SK-N-SH (cell line): ENCODE measurements around the gene EPHB4. TPM values are rescaled to one million over a fixed set of nuclear protein-coding genes. Genes with fewer than 3 reads are reported as not detected.

Experiments
- CTCF ChIA-PET: fragments of 300-600, 350-600 bp; formaldehyde crosslinking; extraction: SDS; loops from one replicate; lab custom pipeline; 2021; lab: Yijun Ruan, JAX
- POLR2A ChIA-PET: fragments of 350-600 bp; sonication (Branson Sonifier 250); formaldehyde crosslinking; extraction: SDS; loops from one replicate; lab custom pipeline; 2020; ENCODE audit warnings: antibody characterized with exemption, inconsistent platforms; lab: Yijun Ruan, JAX
- DNase-seq: peaks from one replicate; pipeline ENCODE4 v3.0.0; 2012
- H2AFZ ChIP-seq: fragments of 200-600 bp; sonication (generic); 2 replicates; pipeline ENCODE4 v1.8.1; 2016; ENCODE audit warnings: antibody characterized with exemption, mild to moderate bottlenecking, low read depth
- H3F3A ChIP-seq: fragments of 200-600 bp; sonication (generic); replicated peaks from 2 replicates; pipeline ENCODE3; 2016; ENCODE audit warnings: antibody characterized with exemption, mild to moderate bottlenecking; ENCODE audit not compliant: insufficient read depth
- H3K27ac ChIP-seq, 2 experiments: fragments of 200-500 bp in 1 of 2; fragments of 200-600 bp in 1 of 2; sonication (Bioruptor generic) in 1 of 2; sonication (generic), shearing (Covaris generic) in 1 of 2; 2 replicates each; pipeline versions ENCODE4 v1.5.1 to v1.6.1; 2014 to 2016; ENCODE audit warnings: low read depth in 2 of 2, inconsistent platforms in 1 of 2, low read length in 1 of 2, mild to moderate bottlenecking in 1 of 2, mixed read lengths in 1 of 2
- H3K27me3 ChIP-seq: fragments of 200-600 bp; sonication (generic), shearing (Covaris generic); 2 replicates; pipeline ENCODE4 v1.6.1; 2016; ENCODE audit warnings: mixed run types; ENCODE audit not compliant: insufficient read depth
- H3K36me3 ChIP-seq, 2 experiments: fragments of 200-500 bp in 1 of 2; fragments of 200-600 bp in 1 of 2; sonication (Bioruptor generic) in 1 of 2; sonication (generic) in 1 of 2; replicated peaks in 1 of 2; 2 replicates each; pipeline versions ENCODE3 to v1.5.1; 2014 to 2016; ENCODE audit warnings: low read length in 1 of 2, mild to moderate bottlenecking in 1 of 2; ENCODE audit not compliant: insufficient read depth in 2 of 2, control insufficient read depth in 1 of 2
- H3K4me1 ChIP-seq, 2 experiments: fragments of 200-500 bp in 1 of 2; fragments of 200-600 bp in 1 of 2; sonication (Bioruptor generic) in 1 of 2; sonication (generic), shearing (Covaris generic) in 1 of 2; 2 replicates each; pipeline versions ENCODE4 v1.5.1 to v1.6.1; 2014 to 2016; ENCODE audit warnings: low read depth in 1 of 2, low read length in 1 of 2, mixed run types in 1 of 2; ENCODE audit not compliant: insufficient read depth in 2 of 2, control insufficient read depth in 1 of 2
- H3K4me2 ChIP-seq: fragments of 200-600 bp; sonication (generic), shearing (Covaris generic); 2 replicates; pipeline ENCODE4 v1.6.1; 2017; ENCODE audit warnings: mixed run types
- H3K4me3 ChIP-seq, 2 experiments: fragments of 200-500 bp in 1 of 2; fragments of 200-600 bp in 1 of 2; sonication (Bioruptor generic) in 1 of 2; sonication (generic), shearing (Covaris generic) in 1 of 2; 2 replicates each; pipeline versions ENCODE4 v1.5.1 to v1.8.1; 2014 to 2016; ENCODE audit warnings: low read depth in 2 of 2, inconsistent platforms in 1 of 2, low read length in 1 of 2, mild to moderate bottlenecking in 1 of 2, mixed read lengths in 1 of 2, moderate library complexity in 1 of 2
- H3K79me2 ChIP-seq: fragments of 200-600 bp; sonication (generic); 2 replicates; pipeline ENCODE4 v1.8.1; 2017; ENCODE audit warnings: mild to moderate bottlenecking; ENCODE audit not compliant: insufficient read depth
- H3K9ac ChIP-seq: fragments of 200-600 bp; sonication (generic); 2 replicates; pipeline ENCODE4 v1.6.1; 2017; ENCODE audit warnings: mixed run types
- H3K9me2 ChIP-seq: fragments of 200-600 bp; sonication (generic); 2 replicates; pipeline ENCODE4 v1.6.1; 2017; ENCODE audit warnings: mixed run types
- H3K9me3 ChIP-seq: fragments of 200-600 bp; sonication (generic); 2 replicates; pipeline ENCODE4 v1.6.1; 2017; ENCODE audit warnings: mixed run types, mild to moderate bottlenecking, moderate library complexity
- H4K20me1 ChIP-seq: fragments of 200-600 bp; sonication (generic); 2 replicates; pipeline ENCODE4 v1.6.1; 2017; ENCODE audit warnings: mild to moderate bottlenecking, mixed run types; ENCODE audit not compliant: insufficient read depth
- ELF1 ChIP-seq: IDR thresholded peaks from 2 replicates; pipeline ENCODE4 v1.4.0; 2012
- FOSL2 ChIP-seq: IDR thresholded peaks from 2 replicates; pipeline ENCODE4 v1.4.0; 2012; ENCODE audit warnings: low read depth, mild to moderate bottlenecking, moderate library complexity, borderline replicate concordance
- FOXJ3 ChIP-seq: sonication (generic); formaldehyde crosslinking; IDR thresholded peaks from 2 replicates; pipeline ENCODE4 v1.5.1; 2020; ENCODE audit warnings: mild to moderate bottlenecking, missing genetic modification reagents
- GABPA ChIP-seq: IDR thresholded peaks from 2 replicates; pipeline ENCODE4 v1.4.0; 2012; ENCODE audit warnings: low read depth, mild to moderate bottlenecking
- IRF3 ChIP-seq: fragments of 150-350 bp; IDR thresholded peaks from 2 replicates; pipeline ENCODE4 v1.6.1; 2016; ENCODE audit warnings: mild to moderate bottlenecking, low read depth, low read length
- JUND ChIP-seq: IDR thresholded peaks from 2 replicates; pipeline ENCODE4 v1.4.0; 2012
- MXI1 ChIP-seq: IDR thresholded peaks from 2 replicates; pipeline ENCODE4 v1.6.1; 2012; ENCODE audit warnings: mild to moderate bottlenecking, low read depth, low read length, improper control_type of control experiment
- RCOR1 ChIP-seq: fragments of 150-350 bp; IDR thresholded peaks from 2 replicates; pipeline ENCODE4 v1.6.1; 2017; ENCODE audit warnings: antibody characterized with exemption, low read length
- SMC3 ChIP-seq: IDR thresholded peaks from 2 replicates; pipeline ENCODE4 v1.6.1; 2012; ENCODE audit warnings: low read depth, low read length, improper control_type of control experiment
- TAF1 ChIP-seq: IDR thresholded peaks from 2 replicates; pipeline ENCODE4 v1.6.1; 2012; ENCODE audit warnings: low read depth, mild to moderate bottlenecking, low read length, moderate library complexity, borderline replicate concordance
- TEAD4 ChIP-seq: IDR thresholded peaks from 2 replicates; pipeline ENCODE4 v1.4.0; 2012; ENCODE audit warnings: mild to moderate bottlenecking, borderline replicate concordance; ENCODE audit not compliant: insufficient read depth
- WGBS: methylation state at CpG from one replicate; pipeline ENCODE4 v1.1.6; 2017; ENCODE audit warnings: low lambda C conversion rate; 5-methylcytosine and 5-hydroxymethylcytosine counted together
- polyA plus RNA-seq, 3 experiments: library from polyadenylated mRNA; depleted of rRNA; stranded (reverse); fragments of >200 nt; gene quantifications; 2 replicates each; pipeline ENCODE4 v1.2.3, GENCODE V29; 2012
- TF ChIP-seq, protein P1 (sequence below): IDR thresholded peaks from 2 replicates; pipeline ENCODE4 v1.4.0; 2012; ENCODE audit warnings: low read depth, borderline replicate concordance
- TF ChIP-seq, protein P2 (sequence below): IDR thresholded peaks from 2 replicates; pipeline ENCODE4; 2012
- TF ChIP-seq, protein P3 (sequence below): fragments of 200-600 bp; sonication (generic); IDR thresholded peaks from 2 replicates; pipeline ENCODE4 v1.6.1; 2017; ENCODE audit warnings: antibody characterized with exemption, mild to moderate bottlenecking, moderate library complexity
- TF ChIP-seq, protein P4 (sequence below): fragments of 150-350 bp; IDR thresholded peaks from 2 replicates; pipeline ENCODE4 v1.6.1; 2017; ENCODE audit warnings: antibody characterized with exemption, low read length, low read depth, borderline replicate concordance

The EPHB4 gene
- polyA plus RNA-seq, 1 of the 3 experiments (the other 2 are of a cell fraction), result 64.4 TPM

DNA sequence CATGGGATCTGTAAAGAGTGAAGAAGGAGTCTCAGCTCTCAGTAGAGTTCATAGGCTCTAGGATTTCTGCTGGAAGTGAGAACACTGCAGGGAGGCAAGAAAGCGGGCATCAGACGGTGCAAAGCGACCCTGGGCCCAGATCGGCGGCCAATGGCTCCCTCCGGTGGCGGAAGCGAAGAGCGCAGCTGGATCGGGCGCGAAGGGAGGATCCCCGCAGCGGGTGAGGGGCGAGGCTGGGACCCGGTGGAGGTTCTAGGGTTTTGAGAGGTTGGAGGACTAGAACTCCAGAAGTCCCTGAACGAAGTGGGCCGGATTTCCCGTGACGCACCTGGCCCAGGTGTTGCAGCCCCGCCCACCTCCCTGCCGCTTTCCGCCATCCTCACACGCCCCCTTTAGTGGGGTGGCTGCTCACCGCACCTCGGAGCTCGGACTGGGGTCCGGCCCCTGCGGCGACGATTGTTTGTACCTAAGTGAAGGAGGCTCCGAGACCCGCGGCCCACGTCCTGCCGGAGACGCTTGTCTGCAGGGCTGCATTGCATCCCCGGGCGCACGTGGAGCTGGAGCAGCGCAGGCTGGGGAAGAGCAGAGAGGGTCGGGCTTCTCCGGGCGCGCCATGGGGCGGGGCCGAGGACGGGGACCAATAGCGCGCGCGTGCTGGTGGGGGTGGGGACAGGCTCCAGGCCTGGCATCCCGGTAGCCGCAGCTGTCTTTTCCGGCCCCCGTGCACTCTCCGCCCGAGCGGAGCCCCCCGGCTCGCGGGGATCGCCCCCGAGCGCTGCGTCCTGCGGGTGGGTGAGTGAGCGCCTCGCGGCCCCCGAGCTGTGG is 24.9 kb upstream of the EPHB4 start, which contains the start of gene SLC12A9 (continued):
- TF ChIP-seq, protein P1, sequence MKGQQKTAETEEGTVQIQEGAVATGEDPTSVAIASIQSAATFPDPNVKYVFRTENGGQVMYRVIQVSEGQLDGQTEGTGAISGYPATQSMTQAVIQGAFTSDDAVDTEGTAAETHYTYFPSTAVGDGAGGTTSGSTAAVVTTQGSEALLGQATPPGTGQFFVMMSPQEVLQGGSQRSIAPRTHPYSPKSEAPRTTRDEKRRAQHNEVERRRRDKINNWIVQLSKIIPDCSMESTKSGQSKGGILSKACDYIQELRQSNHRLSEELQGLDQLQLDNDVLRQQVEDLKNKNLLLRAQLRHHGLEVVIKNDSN, result peak; percentile 48; the same call in 1 of the 2 replicates
- TF ChIP-seq IRF3 (no peak), TAF1 (peak; percentile 52; the same call in 1 of the 2 replicates), FOXJ3 (no peak), MXI1 (peak; percentile 100)

DNA sequence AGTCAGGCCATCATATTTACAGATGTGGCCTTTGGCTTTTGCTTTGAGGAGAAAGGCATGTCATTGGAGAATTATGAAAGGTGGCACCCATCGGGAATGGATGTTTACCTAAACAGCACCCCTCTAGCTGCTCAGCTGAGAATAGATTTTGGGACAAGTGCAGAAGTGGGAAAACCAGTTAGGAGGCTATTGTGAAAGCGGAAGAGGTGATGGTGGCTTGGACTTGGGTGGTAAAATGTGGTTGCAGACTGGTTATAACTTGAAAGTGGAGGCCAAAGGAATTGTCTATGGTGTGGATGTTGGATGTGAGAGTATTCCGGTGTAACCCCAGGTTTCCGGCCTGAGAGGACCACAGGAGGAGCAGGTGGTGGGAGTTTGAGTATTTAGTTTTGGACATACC is 20.0 kb upstream of the EPHB4 start:
- Histone ChIP-seq H2AFZ (no peak overlapping the region), H3K27ac (no peak overlapping the region), H3K4me1 (peaks cover 0 to 2% of the 10 kb centered on the region in 2 experiments; a peak in 1 of 4 replicates), H3K79me2 (no peaks in the 10 kb centered on the region), H3K9me3 (no peaks in the 10 kb centered on the region), H3K27me3 (no peaks in the 10 kb centered on the region), H3K9ac (no peak overlapping the region), H3K4me2 (no peak overlapping the region), H4K20me1 (no peaks in the 10 kb centered on the region), H3K4me3 (no peak overlapping the region), H3K36me3 (no peaks in the 10 kb centered on the region), H3F3A (no peaks in the 10 kb centered on the region), H3K9me2 (no peaks in the 10 kb centered on the region)
- WGBS, result 93% methylated on average over 4 of the region's 4 CpGs
- ChIA-PET CTCF (interaction anchor here (1.8 to 19.3 kb wide), 4 partner anchors 15 to 288 kb away, joined by 3 to 398 read pairs (median 6); no protein-coding TSS in a partner anchor), POLR2A (no interaction called here)
- TF ChIP-seq, protein P2, sequence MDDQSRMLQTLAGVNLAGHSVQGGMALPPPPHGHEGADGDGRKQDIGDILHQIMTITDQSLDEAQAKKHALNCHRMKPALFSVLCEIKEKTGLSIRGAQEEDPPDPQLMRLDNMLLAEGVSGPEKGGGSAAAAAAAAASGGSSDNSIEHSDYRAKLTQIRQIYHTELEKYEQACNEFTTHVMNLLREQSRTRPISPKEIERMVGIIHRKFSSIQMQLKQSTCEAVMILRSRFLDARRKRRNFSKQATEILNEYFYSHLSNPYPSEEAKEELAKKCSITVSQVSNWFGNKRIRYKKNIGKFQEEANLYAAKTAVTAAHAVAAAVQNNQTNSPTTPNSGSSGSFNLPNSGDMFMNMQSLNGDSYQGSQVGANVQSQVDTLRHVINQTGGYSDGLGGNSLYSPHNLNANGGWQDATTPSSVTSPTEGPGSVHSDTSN, result no peak
- TF ChIP-seq GABPA (no peak), TAF1 (no peak)
- no peak for DNase-seq

- ChIA-PET POLR2A (no interaction called here), CTCF (no interaction called here)
- WGBS, result 89% methylated on average over 8 of the region's 8 CpGs
- no peaks in the 10 kb centered on the region for H3K27me3 ChIP-seq
- no peak for DNase-seq
- no peaks in the 10 kb centered on the region for H3F3A ChIP-seq
- no peaks in the 10 kb centered on the region for H3K9me3 ChIP-seq
- no peaks in the 10 kb centered on the region for H3K4me1 ChIP-seq
- H3K9ac ChIP-seq, result no peak overlapping the region
- H3K4me2 ChIP-seq, result no peak overlapping the region
- no peak overlapping the region for H2AFZ ChIP-seq
- H3K79me2 ChIP-seq, result no peaks in the 10 kb centered on the region
- H3K36me3 ChIP-seq, result no peaks in the 10 kb centered on the region
- no peak overlapping the region for H3K27ac ChIP-seq
- H3K9me2 ChIP-seq, result no peaks in the 10 kb centered on the region
- no peaks in the 10 kb centered on the region for H4K20me1 ChIP-seq
- H3K4me3 ChIP-seq, result no peak overlapping the region
- TF ChIP-seq ELF1, result no peak
- TF ChIP-seq SMC3, result no peak
- TF ChIP-seq RCOR1, result no peak
- TF ChIP-seq, protein P3, sequence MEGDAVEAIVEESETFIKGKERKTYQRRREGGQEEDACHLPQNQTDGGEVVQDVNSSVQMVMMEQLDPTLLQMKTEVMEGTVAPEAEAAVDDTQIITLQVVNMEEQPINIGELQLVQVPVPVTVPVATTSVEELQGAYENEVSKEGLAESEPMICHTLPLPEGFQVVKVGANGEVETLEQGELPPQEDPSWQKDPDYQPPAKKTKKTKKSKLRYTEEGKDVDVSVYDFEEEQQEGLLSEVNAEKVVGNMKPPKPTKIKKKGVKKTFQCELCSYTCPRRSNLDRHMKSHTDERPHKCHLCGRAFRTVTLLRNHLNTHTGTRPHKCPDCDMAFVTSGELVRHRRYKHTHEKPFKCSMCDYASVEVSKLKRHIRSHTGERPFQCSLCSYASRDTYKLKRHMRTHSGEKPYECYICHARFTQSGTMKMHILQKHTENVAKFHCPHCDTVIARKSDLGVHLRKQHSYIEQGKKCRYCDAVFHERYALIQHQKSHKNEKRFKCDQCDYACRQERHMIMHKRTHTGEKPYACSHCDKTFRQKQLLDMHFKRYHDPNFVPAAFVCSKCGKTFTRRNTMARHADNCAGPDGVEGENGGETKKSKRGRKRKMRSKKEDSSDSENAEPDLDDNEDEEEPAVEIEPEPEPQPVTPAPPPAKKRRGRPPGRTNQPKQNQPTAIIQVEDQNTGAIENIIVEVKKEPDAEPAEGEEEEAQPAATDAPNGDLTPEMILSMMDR, result no peak
- no peak for TF ChIP-seq JUND
- TF ChIP-seq GABPA, result no peak
- no peak for TF ChIP-seq FOSL2
- TF ChIP-seq FOXJ3, result no peak
- TF ChIP-seq, protein P4, sequence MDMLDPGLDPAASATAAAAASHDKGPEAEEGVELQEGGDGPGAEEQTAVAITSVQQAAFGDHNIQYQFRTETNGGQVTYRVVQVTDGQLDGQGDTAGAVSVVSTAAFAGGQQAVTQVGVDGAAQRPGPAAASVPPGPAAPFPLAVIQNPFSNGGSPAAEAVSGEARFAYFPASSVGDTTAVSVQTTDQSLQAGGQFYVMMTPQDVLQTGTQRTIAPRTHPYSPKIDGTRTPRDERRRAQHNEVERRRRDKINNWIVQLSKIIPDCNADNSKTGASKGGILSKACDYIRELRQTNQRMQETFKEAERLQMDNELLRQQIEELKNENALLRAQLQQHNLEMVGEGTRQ, result no peak
- no peak for TF ChIP-seq TEAD4
Observed at GRCh38 chr7:100840470-100841100, 13.3 kb upstream of the EPHB4 start.
